Esophagus muscularis mucosa (tissue), 3 donors: ENCODE measurements around the gene CLIC1.

ENCODE experiments used
- POLR2AphosphoS5 ChIP-seq, 2 donors: sonication (generic); formaldehyde crosslinking; IDR thresholded peaks; one replicate each; pipeline ENCODE4 v1.6.1; 2017; ENCODE audit warnings: antibody characterized with exemption in 2 of 2
- TF ChIP-seq, protein P1 (sequence below), 3 experiments: fragments of 200-600 bp in 2 of 3; fragments of 450-650 bp in 1 of 3; sonication (generic) in 2 of 3; IDR thresholded peaks; one replicate each; pipeline ENCODE4 v1.5.1; 2017 to 2019; ENCODE audit warnings: antibody characterized with exemption in 3 of 3, mild to moderate bottlenecking in 2 of 3, moderate library complexity in 1 of 3

DNA sequence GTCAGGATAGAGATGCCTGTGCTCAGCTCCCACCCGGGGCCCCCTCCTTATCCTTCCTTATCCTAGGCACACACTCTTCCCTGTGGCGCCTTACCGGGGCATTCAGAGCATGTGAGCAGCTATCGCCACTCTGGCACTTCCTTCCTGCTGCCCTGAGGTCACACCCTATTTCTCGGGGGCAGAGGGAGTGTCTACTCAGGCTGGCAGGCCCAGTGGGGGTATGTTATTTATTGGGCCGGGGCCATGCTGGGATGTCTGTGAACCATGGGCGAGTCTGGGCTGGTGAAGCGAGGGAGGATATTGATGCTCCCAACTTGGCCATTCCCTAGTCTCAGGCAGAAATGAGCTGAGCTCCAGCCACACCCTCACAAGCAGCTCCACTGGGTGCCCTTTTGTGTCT is 25.1 kb downstream of the CLIC1 start:
- TF ChIP-seq, protein P1, sequence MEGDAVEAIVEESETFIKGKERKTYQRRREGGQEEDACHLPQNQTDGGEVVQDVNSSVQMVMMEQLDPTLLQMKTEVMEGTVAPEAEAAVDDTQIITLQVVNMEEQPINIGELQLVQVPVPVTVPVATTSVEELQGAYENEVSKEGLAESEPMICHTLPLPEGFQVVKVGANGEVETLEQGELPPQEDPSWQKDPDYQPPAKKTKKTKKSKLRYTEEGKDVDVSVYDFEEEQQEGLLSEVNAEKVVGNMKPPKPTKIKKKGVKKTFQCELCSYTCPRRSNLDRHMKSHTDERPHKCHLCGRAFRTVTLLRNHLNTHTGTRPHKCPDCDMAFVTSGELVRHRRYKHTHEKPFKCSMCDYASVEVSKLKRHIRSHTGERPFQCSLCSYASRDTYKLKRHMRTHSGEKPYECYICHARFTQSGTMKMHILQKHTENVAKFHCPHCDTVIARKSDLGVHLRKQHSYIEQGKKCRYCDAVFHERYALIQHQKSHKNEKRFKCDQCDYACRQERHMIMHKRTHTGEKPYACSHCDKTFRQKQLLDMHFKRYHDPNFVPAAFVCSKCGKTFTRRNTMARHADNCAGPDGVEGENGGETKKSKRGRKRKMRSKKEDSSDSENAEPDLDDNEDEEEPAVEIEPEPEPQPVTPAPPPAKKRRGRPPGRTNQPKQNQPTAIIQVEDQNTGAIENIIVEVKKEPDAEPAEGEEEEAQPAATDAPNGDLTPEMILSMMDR (IDR thresholded peaks at IDR 0.05): no peak
- TF ChIP-seq POLR2AphosphoS5 (IDR thresholded peaks at IDR 0.05): no peak
